DMS153 treated with DMSO at 0.1 percent for 48 hours (cell line): Measurements from ENCODE around the gene R3HCC1L.
A peak's percentile ranks its signal among the peaks of the same experiment; 100 is the strongest.
"Not testable (repeated sequence)": the region's sequence is repeated elsewhere in the genome, so short reads cannot be mapped to it uniquely, and the experiment has no call there.

Experiments
- DNase-seq: peaks from one replicate; lab custom pipeline; 2025; ENCODE audit not compliant: unreplicated experiment; lab: John Stamatoyannopoulos, UW

R3HCC1L gene

GRCh38 chr10:98170249-98171117, 36.0 kb downstream of the R3HCC1L start:
- peak; percentile 64 for DNase-seq

- DNase-seq: no peak
Measured at GRCh38 chr10:98172073-98172472, 37.6 kb downstream of the R3HCC1L start.

- DNase-seq: no peak
Measured at GRCh38 chr10:98172495-98172894, 38.0 kb downstream of the R3HCC1L start.

- no peak for DNase-seq
Measured at GRCh38 chr10:98173260-98173659, 38.8 kb downstream of the R3HCC1L start.

- DNase-seq: not testable (repeated sequence)
Measured at GRCh38 chr10:98182351-98182915, 48.0 kb downstream of the R3HCC1L start.

- no peak for DNase-seq
Measured at GRCh38 chr10:98186681-98187080, 52.2 kb downstream of the R3HCC1L start.

- not testable (repeated sequence) for DNase-seq
Measured at GRCh38 chr10:98190773-98191172, 56.3 kb downstream of the R3HCC1L start.

- no peak for DNase-seq
Measured at GRCh38 chr10:98193037-98193436, 58.6 kb downstream of the R3HCC1L start.

GRCh38 chr10:98194633-98195032, 60.2 kb downstream of the R3HCC1L start:
- no peak for DNase-seq

- no peak for DNase-seq
Measured at GRCh38 chr10:98195120-98195519, 60.7 kb downstream of the R3HCC1L start.

- no peak for DNase-seq
Measured at GRCh38 chr10:98196985-98197384, 62.5 kb downstream of the R3HCC1L start.

GRCh38 chr10:98201760-98202159, 67.3 kb downstream of the R3HCC1L start:
- DNase-seq: no peak

- DNase-seq: no peak
Measured at GRCh38 chr10:98202378-98202777, 67.9 kb downstream of the R3HCC1L start.

GRCh38 chr10:98205351-98205750, 70.9 kb downstream of the R3HCC1L start:
- DNase-seq: no peak

- no peak for DNase-seq
Measured at GRCh38 chr10:98208925-98209324, 74.5 kb downstream of the R3HCC1L start.

GRCh38 chr10:98209441-98209840, 75.0 kb downstream of the R3HCC1L start:
- no peak for DNase-seq

- DNase-seq: no peak
Measured at GRCh38 chr10:98212196-98212595, 77.7 kb downstream of the R3HCC1L start.

GRCh38 chr10:98213740-98214139, 79.3 kb downstream of the R3HCC1L start:
- no peak for DNase-seq

GRCh38 chr10:98215373-98215772, 80.9 kb downstream of the R3HCC1L start:
- DNase-seq: no peak

GRCh38 chr10:98217801-98218200, 83.3 kb downstream of the R3HCC1L start:
- no peak for DNase-seq

- no peak for DNase-seq
Measured at GRCh38 chr10:98223874-98224273, 89.4 kb downstream of the R3HCC1L start.

GRCh38 chr10:98224509-98224908, 90.1 kb downstream of the R3HCC1L start:
- DNase-seq: no peak

GRCh38 chr10:98224996-98225395, 90.5 kb downstream of the R3HCC1L start:
- no peak for DNase-seq
